HEK293T (cell line): Measurements from ENCODE around the gene SELP.
"Not testable (repeated sequence)": the region's sequence is repeated elsewhere in the genome, so short reads cannot be mapped to it uniquely, and the experiment has no call there.

Source experiments
- CTCF ChIA-PET: fragments of 350-600 bp; formaldehyde crosslinking; extraction: SDS; loops from one replicate; lab custom pipeline; 2021; ENCODE audit warnings: antibody characterized with exemption, inconsistent platforms; lab: Yijun Ruan, JAX
- POLR2A ChIA-PET: fragments of 350-600 bp; formaldehyde crosslinking; extraction: SDS; loops from one replicate; lab custom pipeline; 2020; ENCODE audit warnings: antibody characterized with exemption, inconsistent platforms; lab: Yijun Ruan, JAX
- DNase-seq: peaks from one replicate; pipeline ENCODE4 v3.0.0; 2012; ENCODE audit warnings: mixed read lengths; ENCODE audit errors: extremely low spot score
- ARNT ChIP-seq: fragments of 450-650 bp; IDR thresholded peaks from 2 replicates; pipeline ENCODE4 v1.6.1; 2017; ENCODE audit warnings: mild to moderate bottlenecking
- BHLHE40 ChIP-seq: fragments of 450-650 bp; IDR thresholded peaks from 2 replicates; pipeline ENCODE4 v1.6.1; 2016; ENCODE audit warnings: mild to moderate bottlenecking, moderate library complexity, borderline replicate concordance
- CTBP1 ChIP-seq: fragments of 450-650 bp; IDR thresholded peaks from 2 replicates; pipeline ENCODE4 v1.6.1; 2016; ENCODE audit warnings: borderline replicate concordance
- ELF4 ChIP-seq: fragments of 450-650 bp; IDR thresholded peaks from 2 replicates; pipeline ENCODE4 v1.6.1; 2017; ENCODE audit warnings: antibody characterized with exemption
- FOXA1 ChIP-seq: fragments of 450-650 bp; IDR thresholded peaks from 2 replicates; pipeline ENCODE4 v1.6.1; 2016; ENCODE audit warnings: mild to moderate bottlenecking
- FOXK2 ChIP-seq: fragments of 450-650 bp; IDR thresholded peaks from 2 replicates; pipeline ENCODE4 v1.6.1; 2016; ENCODE audit warnings: mild to moderate bottlenecking
- FOXM1 ChIP-seq: fragments of 450-650 bp; IDR thresholded peaks from 2 replicates; pipeline ENCODE4 v1.6.1; 2017; ENCODE audit warnings: mild to moderate bottlenecking, borderline replicate concordance
- HDGF ChIP-seq: fragments of 450-650 bp; IDR thresholded peaks from 2 replicates; pipeline ENCODE4 v1.6.1; 2017; ENCODE audit warnings: antibody characterized with exemption, borderline replicate concordance
- L3MBTL2 ChIP-seq: fragments of 450-650 bp; conservative IDR thresholded peaks from 2 replicates; pipeline ENCODE4 v1.6.1; 2016; ENCODE audit warnings: mild to moderate bottlenecking
- LEF1 ChIP-seq: fragments of 450-650 bp; IDR thresholded peaks from 2 replicates; pipeline ENCODE4 v1.6.1; 2017; ENCODE audit warnings: mild to moderate bottlenecking, borderline replicate concordance
- NFRKB ChIP-seq: fragments of 450-650 bp; IDR thresholded peaks from 2 replicates; pipeline ENCODE4 v1.6.1; 2016; ENCODE audit warnings: mild to moderate bottlenecking, moderate library complexity
- PKNOX1 ChIP-seq: fragments of 450-650 bp; IDR thresholded peaks from 2 replicates; pipeline ENCODE4 v1.6.1; 2016
- SP1 ChIP-seq: fragments of 450-650 bp; IDR thresholded peaks from 2 replicates; pipeline ENCODE4 v1.6.1; 2017
- SUZ12 ChIP-seq: fragments of 450-650 bp; IDR thresholded peaks from 2 replicates; pipeline ENCODE4 v1.6.1; 2016; ENCODE audit warnings: mild to moderate bottlenecking
- TARDBP ChIP-seq: fragments of 450-650 bp; IDR thresholded peaks from 2 replicates; pipeline ENCODE4 v1.6.1; 2016
- ZNF384 ChIP-seq: fragments of 450-650 bp; IDR thresholded peaks from 2 replicates; pipeline ENCODE4 v1.6.1; 2016

The SELP gene

GRCh38 chr1:169630006-169630405 lies at the start of gene SELP:
TSS of gene SELP (minus strand) at chr1:169630124. CDS start at chr1:169630074, 50 bp downstream.
- TF ChIP-seq ELF4 (no peak), L3MBTL2 (no peak), SP1 (no peak), FOXM1 (no peak), LEF1 (no peak), CTBP1 (no peak), SUZ12 (no peak), BHLHE40 (no peak), ARNT (no peak), NFRKB (no peak), FOXK2 (no peak), HDGF (no peak), PKNOX1 (no peak), TARDBP (no peak), ZNF384 (no peak), FOXA1 (no peak)
- DNase-seq: no peak
- ChIA-PET POLR2A (no interaction called here), CTCF (no interaction called here)

GRCh38 chr1:169679692-169680091 lies 49.8 kb upstream of the SELP start:
- no peak for TF ChIP-seq SP1
- TF ChIP-seq NFRKB: no peak
- no peak for TF ChIP-seq FOXK2
- no peak for TF ChIP-seq BHLHE40
- TF ChIP-seq HDGF: no peak
- TF ChIP-seq PKNOX1: no peak
- TF ChIP-seq ZNF384: no peak
- no peak for TF ChIP-seq FOXA1
- no peak for TF ChIP-seq FOXM1
- TF ChIP-seq CTBP1: no peak
- TF ChIP-seq ARNT: no peak
- TF ChIP-seq SUZ12: no peak
- no peak for TF ChIP-seq TARDBP
- no peak for TF ChIP-seq L3MBTL2
- TF ChIP-seq ELF4: no peak
- TF ChIP-seq LEF1: no peak
- ChIA-PET POLR2A (no interaction called here), CTCF (no interaction called here)
- DNase-seq: no peak

DNA sequence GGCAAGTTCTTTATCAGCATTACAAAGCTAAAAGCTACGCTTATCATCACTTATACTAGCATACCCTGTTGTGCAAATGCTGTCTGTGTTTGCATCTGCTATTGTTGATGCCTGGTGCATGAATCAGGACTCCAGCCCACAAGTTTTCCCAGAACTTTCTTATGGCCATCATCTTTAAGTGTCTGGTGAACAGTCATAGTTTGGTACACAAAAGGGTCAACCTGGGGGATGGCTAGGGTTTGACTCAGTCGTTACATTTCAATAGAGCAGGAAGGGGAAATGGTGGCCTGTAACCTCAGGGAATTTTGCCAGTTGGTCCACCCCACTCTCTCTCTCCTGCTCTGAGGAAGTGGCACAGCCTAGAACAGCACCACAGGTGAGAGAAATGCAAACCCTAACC lies 46.1 kb upstream of the SELP start:
- CTCF ChIA-PET: no interaction called here
- no peak for DNase-seq
- POLR2A ChIA-PET: no interaction called here
- TF ChIP-seq ARNT (no peak), L3MBTL2 (no peak), NFRKB (no peak), PKNOX1 (no peak), SUZ12 (no peak), FOXK2 (no peak), BHLHE40 (no peak), ZNF384 (no peak), SP1 (no peak), CTBP1 (no peak), ELF4 (no peak), HDGF (no peak)

GRCh38 chr1:169670836-169671235 lies 40.9 kb upstream of the SELP start:
- DNase-seq: no peak
- ChIA-PET POLR2A (no interaction called here), CTCF (interaction anchor here (0.6 kb wide), 1 partner anchor 11 kb away, joined by 3 read pairs; no protein-coding TSS in a partner anchor)
- TF ChIP-seq TARDBP (no peak), CTBP1 (no peak)

DNA sequence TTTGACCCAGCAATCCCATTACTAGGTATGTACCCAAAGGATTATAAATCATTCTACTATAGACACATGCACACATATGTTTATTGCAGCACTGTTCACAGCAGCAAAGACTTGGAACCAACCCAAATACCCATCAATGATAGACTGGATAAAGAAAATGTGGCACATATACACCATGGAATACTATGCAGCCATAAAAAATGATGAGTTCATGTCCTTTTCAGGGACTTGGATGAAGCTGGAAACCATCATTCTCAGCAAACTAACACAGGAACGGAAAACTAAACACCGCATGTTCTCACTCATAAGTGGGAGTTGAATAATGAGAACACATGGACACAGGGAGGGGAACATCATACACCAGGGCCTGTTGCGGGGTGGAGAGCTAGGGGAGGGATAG lies 40.3 kb upstream of the SELP start:
- POLR2A ChIA-PET, DNase-seq, CTCF ChIA-PET: not testable (repeated sequence)

GRCh38 chr1:169667699-169668596 lies 38.0 kb upstream of the SELP start:
- DNase-seq, CTCF ChIA-PET, POLR2A ChIA-PET: not testable (repeated sequence)

DNA sequence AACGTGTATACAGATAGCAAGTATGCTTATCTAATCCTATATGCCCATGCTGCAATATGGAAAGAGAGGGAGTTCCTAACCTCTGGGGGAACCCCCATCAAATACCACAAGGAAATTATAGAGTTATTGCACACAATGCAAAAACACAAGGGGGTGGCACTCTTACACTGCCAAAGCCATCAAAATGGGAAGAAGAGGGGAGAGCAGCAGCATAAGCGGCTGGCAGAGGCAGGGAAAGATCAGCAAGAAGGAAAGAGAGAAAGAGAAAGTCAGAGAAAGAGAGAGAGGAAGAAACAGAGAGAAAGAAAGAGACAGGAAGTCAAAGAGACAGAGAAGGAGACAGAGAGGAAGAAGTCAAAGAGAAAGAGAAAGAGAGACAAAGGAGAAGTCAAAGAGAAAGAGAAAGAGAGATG lies 37.3 kb upstream of the SELP start:
- CTCF ChIA-PET, DNase-seq, POLR2A ChIA-PET: not testable (repeated sequence)

GRCh38 chr1:169662680-169663079 lies 32.8 kb upstream of the SELP start:
- CTCF ChIA-PET: not testable (repeated sequence)

GRCh38 chr1:169661066-169661465 lies 31.1 kb upstream of the SELP start:
- DNase-seq, CTCF ChIA-PET, POLR2A ChIA-PET: not testable (repeated sequence)

More at GRCh38 chr1:169662680-169663079, 32.8 kb upstream of the SELP start:
- DNase-seq, POLR2A ChIA-PET: not testable (repeated sequence)

GRCh38 chr1:169658777-169659176 lies 28.9 kb upstream of the SELP start:
- CTCF ChIA-PET, POLR2A ChIA-PET: not testable (repeated sequence)

More at GRCh38 chr1:169658777-169659176, 28.9 kb upstream of the SELP start:
- not testable (repeated sequence) for DNase-seq
